GM18511 (cell line): ENCODE results near the gene ZC3H4.

Source experiments
- ATAC-seq: cut with Tn5 transposase; IDR thresholded peaks from one replicate; pipeline ENCODE4 v1.9.1; 2021; ENCODE audit warnings: mild to moderate bottlenecking, moderate library complexity; ENCODE audit not compliant: unreplicated experiment

ZC3H4 gene

GRCh38 chr19:47134545-47134944 is 21.0 kb upstream of the ZC3H4 start:
- no peak for ATAC-seq

DNA sequence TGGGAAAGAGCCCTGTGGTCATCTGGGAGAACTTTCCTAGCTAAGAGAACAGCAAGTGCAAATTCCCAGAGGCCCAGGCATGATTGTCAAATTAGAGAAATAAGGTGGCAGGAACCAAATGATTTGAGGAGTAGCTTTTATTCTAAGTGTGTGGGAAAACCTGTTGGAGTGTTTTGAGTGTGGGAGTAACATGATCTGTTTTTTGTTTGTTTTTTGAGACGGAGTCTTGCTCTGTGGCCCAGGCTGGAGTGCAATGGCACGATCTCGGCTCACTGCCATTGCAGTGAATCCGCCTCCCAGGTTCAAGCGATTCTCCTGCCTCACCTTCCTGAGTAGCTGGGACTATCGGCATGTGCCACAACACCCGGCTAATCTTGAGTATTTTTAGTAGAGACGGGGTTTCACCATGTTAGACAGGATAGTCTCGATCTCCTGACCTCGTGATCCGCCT is 19.5 kb upstream of the ZC3H4 start:
- ATAC-seq = no peak

DNA sequence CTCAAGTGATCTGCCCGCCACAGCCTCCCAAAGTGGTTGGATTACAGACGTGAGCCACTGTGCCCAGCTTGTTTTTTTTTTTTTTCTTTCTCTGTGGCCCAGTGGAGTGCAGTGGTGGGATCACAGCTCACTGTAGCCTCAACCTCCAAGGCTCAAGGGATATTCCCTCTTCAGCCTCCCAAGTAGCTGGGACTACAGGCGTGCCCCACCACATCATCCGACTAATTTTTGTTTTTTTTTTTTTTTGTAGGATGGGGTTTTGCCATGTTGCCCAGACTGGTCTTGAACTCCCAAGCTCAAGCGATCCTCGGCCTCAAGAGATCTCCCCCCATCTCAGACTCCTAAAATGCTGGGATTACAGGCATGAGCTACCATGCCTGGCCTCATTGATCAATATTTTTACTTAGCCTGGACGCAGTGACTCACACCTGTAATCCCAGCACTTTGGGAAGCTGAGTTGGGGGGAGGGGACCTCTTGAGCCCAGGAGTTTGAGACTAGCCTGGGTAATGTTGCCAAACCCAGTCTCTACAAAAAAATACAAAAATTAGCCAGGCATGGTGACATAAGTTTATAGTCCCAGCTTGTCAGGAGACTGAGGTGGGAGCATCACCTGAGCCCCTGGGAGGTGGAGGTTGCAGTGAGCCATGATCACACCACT is 18.7 kb upstream of the ZC3H4 start:
- no peak for ATAC-seq

DNA sequence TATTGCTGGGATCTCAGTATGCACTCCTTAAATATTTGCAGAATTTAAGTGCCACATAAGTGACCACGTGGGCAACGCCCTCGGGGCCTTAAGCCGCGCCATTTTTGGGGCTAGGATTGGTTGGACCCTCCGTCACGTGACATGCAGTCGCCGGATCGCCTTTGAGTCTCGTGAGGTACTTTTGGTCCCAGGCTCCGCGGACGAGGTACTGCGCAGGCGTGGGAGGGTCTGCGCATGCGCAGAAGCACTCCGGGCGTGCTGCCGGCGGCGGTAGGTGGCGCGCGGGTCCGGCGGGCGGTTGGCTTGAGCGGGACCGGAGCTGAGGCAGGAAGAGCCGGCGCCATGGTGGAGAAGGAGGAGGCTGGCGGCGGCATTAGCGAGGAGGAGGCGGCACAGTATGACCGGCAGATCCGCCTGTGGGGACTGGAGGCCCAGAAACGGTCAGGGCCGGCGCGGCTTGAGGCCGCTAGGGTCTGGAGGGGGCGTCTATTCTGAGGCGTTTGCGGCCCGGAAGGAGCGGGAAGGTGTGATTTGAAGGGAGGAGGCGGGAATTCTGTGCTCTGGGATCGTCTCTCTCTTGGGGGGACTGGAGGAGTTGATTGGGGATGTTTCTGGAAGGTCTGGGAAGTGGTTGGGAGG is 17.1 kb upstream of the ZC3H4 start, which contains the start of gene SAE1:
TSS of gene SAE1 (plus strand) at position 247 of the 639 bp plus-strand sequence. CDS start at position 343, 96 bp downstream.
- ATAC-seq = peak; percentile 78

DNA sequence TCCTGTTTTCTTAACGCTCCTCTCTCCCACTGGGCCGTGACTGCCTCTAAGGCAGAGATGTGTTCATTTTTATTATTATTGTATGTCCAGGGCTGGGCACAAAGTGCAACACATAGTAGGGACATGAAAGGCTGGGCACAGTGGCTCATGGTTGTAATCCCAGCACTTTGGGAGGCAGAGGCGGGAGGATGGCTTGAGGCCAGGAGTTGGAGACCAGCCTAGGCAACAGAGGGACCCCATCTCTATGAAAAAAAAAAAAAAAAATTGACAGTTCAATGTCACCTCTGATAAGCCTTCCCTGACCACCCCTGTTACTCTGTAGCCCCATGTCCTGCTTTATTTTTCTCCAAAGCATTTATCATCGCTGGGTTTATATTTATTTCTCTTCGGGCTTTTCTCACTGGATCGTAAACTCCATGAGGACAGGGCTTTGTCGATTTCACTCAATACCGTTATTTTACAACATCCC is 16.6 kb upstream of the ZC3H4 start:
- ATAC-seq = no peak

- ATAC-seq = no peak
Observed at GRCh38 chr19:47129579-47129978, 16.0 kb upstream of the ZC3H4 start.

GRCh38 chr19:47125669-47125938 is 12.0 kb upstream of the ZC3H4 start:
- ATAC-seq = no peak

DNA sequence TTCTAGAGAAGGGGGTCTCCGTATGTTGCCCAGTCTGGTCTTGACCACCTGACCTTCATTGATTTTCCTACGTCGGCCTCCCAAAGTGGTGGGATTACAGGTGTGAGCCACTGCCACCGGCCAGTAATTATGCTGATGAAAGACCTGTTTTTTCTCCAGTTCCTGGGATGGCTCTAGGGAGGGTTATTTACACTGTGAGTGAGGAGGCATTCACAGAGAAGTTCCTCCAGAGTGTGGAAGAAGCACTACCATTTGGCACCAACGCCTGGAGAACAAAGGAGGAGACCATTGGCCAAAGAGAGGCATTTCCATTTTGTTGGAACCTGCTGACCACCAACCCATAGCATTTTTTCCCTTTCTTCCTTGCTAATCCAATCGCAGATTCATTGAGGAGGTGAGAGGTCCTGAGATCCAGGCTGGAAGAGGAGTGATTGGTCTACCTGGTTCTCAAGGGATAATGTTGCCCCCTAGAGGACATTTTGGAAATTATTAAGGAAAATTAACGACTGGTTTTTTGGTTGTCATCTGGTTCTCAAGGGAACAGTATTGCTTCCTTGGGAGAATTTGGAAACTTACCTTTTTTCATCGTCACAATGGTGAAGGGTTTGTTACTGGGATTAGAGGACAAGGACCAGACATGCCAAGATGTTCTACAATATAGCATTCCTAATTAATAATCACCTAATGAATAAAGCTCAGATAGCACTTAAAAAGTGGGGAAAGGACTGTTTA is 11.5 kb upstream of the ZC3H4 start:
- ATAC-seq = no peak

DNA sequence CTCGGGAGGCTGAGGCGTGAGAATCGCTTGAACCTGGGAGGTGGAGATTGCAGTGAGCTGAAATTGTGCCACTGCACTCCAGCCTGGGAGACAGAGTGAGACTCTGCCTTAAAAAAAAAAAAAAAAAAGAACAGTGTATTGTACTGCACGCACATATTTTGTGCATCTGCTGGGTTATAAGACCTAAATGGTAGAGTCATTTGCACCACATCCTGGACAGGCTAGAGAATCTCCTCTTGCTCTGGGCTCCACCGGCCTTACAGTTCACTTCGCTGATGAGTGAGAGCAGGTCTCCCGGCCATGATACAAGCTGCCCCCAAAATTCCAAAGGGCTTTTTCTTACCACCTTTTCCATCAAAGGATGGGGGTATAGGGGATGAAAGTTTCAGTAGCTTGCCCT is 9.8 kb upstream of the ZC3H4 start:
- ATAC-seq = no peak

- no peak for ATAC-seq
Observed at GRCh38 chr19:47122359-47123335, 9.1 kb upstream of the ZC3H4 start.

GRCh38 chr19:47120470-47121067 is 7.0 kb upstream of the ZC3H4 start:
- ATAC-seq = no peak

DNA sequence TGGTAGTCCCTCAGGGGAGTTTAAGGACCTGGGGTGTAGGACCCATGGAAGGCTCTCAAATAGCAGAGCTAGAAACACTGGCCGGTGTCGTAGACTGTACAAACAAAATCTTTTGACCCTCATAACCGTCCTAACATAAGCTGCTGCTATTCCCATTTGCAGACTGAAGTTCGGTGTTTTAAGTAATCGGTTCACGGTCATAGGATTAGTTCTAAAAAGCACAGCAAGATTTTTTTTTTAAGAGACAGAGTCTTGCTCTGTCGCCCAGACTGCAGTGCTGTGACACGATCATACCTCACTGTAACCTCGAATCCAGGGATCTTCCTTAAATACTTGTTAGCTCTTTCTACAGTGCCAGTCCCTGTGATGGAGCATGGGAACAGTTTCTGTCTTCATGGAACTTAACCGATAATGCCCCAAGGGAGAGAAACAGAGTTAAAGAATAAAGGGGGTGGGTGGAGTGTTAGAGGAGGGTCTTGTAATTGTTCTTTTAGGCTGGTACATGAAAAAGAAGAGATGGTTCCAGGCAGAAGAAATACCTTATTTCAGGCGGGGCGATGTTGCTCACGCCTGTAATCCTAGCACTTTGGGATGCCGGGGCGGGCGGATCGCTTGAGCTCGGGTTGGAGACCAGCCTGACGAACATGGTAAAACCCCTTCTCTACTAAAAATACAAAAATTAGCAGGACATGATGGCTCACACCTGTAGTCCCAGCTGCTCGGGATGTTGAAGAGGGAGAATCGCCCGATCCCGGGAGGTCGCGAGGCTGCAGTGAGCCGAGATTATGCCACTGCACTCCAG is 475 bp upstream of the ZC3H4 start:
- ATAC-seq = no peak

- ATAC-seq = peak; percentile 22
Observed at GRCh38 chr19:47112166-47112996, 1.2 kb downstream of the ZC3H4 start.

- no peak for ATAC-seq
Observed at GRCh38 chr19:47111682-47112165, 1.9 kb downstream of the ZC3H4 start.

GRCh38 chr19:47111006-47111621 is 2.5 kb downstream of the ZC3H4 start:
- ATAC-seq = no peak

GRCh38 chr19:47110521-47111005 is 3.0 kb downstream of the ZC3H4 start:
- ATAC-seq = no peak

- ATAC-seq = no peak
Observed at GRCh38 chr19:47109541-47110375, 3.8 kb downstream of the ZC3H4 start.
